ENCODE results near the gene RS1. TPM values are rescaled to one million over a fixed set of nuclear protein-coding genes. Genes with fewer than 3 reads are reported as not detected.

The RS1 gene
- total and polyA plus RNA-seq, 2 of the 4 experiments (the other 2 are of a cell fraction), result not detected

DNA sequence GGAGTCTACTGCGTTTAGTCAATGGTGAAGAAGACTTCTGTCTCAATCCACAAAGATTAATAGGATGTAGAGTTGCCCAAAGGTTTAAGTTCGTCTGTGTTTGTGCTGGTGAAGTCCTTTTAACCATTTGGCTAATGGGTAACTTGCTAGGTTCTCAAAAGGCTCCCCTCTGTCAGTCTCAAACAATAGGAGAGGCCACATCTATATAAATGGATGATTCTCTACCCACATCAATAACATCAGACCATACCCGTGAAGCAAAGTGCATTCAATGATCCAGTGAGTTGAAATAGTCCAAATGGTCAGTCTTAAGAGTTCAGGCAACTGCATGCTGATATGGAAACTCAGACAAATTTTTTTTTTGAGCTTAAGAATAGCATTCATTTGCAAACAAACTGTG is 28.1 kb downstream of the RS1 start:
- Histone ChIP-seq H2AFZ (replicated peaks; ENCODE audit: low read length, poor library complexity) (no peak overlapping the region), H3K9ac (ENCODE audit: low read depth, low read length) (no peak overlapping the region), H4K8ac (ENCODE audit: low read depth in 2 of 2, low read length in 2 of 2) (no peak overlapping the region), H2BK5ac (ENCODE audit: low read depth, low read length, poor library complexity, severe bottlenecking) (no peak overlapping the region), H4K20me1 (ENCODE audit: insufficient read depth, low read length) (no peaks in the 10 kb centered on the region), H3K9me1 (ENCODE audit: insufficient read depth, low read length) (no peaks in the 10 kb centered on the region), H2BK20ac (ENCODE audit: low read depth, low read length) (no peak overlapping the region), H3K9me3 (ENCODE audit: control insufficient read depth, insufficient read depth, low read length) (no peaks in the 10 kb centered on the region; the same call in 1 of the 2 replicates), H2BK15ac (ENCODE audit: low read depth, low read length) (no peak overlapping the region), H2AK5ac (ENCODE audit: low read depth, low read length) (no peak overlapping the region), H3K14ac (replicated peaks; ENCODE audit: low read depth, low read length) (no peak overlapping the region), H3K4me2 (ENCODE audit: low read depth, low read length) (no peak overlapping the region), H3K23ac (ENCODE audit: low read depth, low read length) (no peak overlapping the region), H3K79me1 (ENCODE audit: low read depth in 1 of 2, low read length in 2 of 2) (no peaks in the 10 kb centered on the region), H3K4me1 (ENCODE audit: control insufficient read depth, insufficient read depth, low read length) (no peaks in the 10 kb centered on the region), H3K27me3 (ENCODE audit: control insufficient read depth, insufficient read depth, low read length) (no peaks in the 10 kb centered on the region), H2AK9ac (replicated peaks; ENCODE audit: low read depth, low read length, poor library complexity) (no peak overlapping the region), H3K36me3 (ENCODE audit: control insufficient read depth, insufficient read depth, low read length) (no peaks in the 10 kb centered on the region), H3K4ac (ENCODE audit: low read depth, low read length) (no peak overlapping the region), H3K4me3 (ENCODE audit: insufficient read depth, low read depth, low read length) (no peak overlapping the region), H2BK120ac (ENCODE audit: low read depth, low read length) (no peak overlapping the region), H3K18ac (ENCODE audit: low read depth, low read length) (no peak overlapping the region), H3K27ac (ENCODE audit: insufficient read depth, low read length) (no peak overlapping the region), H4K91ac (ENCODE audit: insufficient read depth, low read depth, low read length) (no peak overlapping the region), H3K56ac (ENCODE audit: extremely low read depth, insufficient read depth, low read length) (no peak overlapping the region), H4K5ac (ENCODE audit: low read depth, low read length) (no peak overlapping the region)
- dilution Hi-C loops (cut with HindIII; ENCODE audit: low sequenced_read_pairs, unreplicated experiment) (no loop called here), in situ Hi-C loops (cut with MboI; ENCODE audit: low sequenced_read_pairs) (no loop called here), intact Hi-C loops (cut with micrococcal nuclease) (no loop called here)
- TF ChIP-seq BHLHE40 (IDR thresholded peaks at IDR 0.05; ENCODE audit: low read depth, low read length) (no peak), RAD21 (IDR thresholded peaks at IDR 0.05; ENCODE audit: low read length) (no peak), MAFK (IDR thresholded peaks at IDR 0.05; ENCODE audit: low read depth, low read length) (no peak), POLR2A (IDR thresholded peaks at IDR 0.05; ENCODE audit: low read depth, low read length) (no peak), CTCF (conservative IDR thresholded peaks at IDR 0.05; ENCODE audit: low read depth, low read length) (no peak), FOS (IDR thresholded peaks at IDR 0.05; ENCODE audit: low read depth, low read length) (no peak), MAZ (IDR thresholded peaks at IDR 0.05; ENCODE audit: borderline replicate concordance, low read depth, low read length) (no peak), RFX5 (IDR thresholded peaks at IDR 0.05; ENCODE audit: low read depth, low read length) (no peak), MXI1 (IDR thresholded peaks at IDR 0.05; ENCODE audit: borderline replicate concordance, low read depth, low read length) (no peak)
- TF ChIP-seq, protein P1, sequence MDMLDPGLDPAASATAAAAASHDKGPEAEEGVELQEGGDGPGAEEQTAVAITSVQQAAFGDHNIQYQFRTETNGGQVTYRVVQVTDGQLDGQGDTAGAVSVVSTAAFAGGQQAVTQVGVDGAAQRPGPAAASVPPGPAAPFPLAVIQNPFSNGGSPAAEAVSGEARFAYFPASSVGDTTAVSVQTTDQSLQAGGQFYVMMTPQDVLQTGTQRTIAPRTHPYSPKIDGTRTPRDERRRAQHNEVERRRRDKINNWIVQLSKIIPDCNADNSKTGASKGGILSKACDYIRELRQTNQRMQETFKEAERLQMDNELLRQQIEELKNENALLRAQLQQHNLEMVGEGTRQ (IDR thresholded peaks at IDR 0.05; ENCODE audit: low read depth, low read length), result no peak
- DNase-seq (no peak), ATAC-seq (ENCODE audit: low read depth) (no peak)
- ChIA-PET POLR2A (ENCODE audit: unreplicated experiment) (no interaction called here), CTCF (no interaction called here)
- BruUV-seq (replicated peaks), result no TSS peak
- WGBS, 2 experiments (ENCODE audit: extremely low coverage in 2 of 2, insufficient read length in 1 of 2), result no CpG with 5 or more reads among the region's 3 CpGs

Measured in IMR-90 (cell line).